ENCODE data around the gene SLCO4A1.

GRCh38 chr20:62710886-62711702, 68.8 kb downstream of the SLCO4A1 start:
- TF ChIP-seq CTCF (IDR thresholded peaks at IDR 0.05) (no peak), POLR2A (IDR thresholded peaks at IDR 0.05) (no peak)
